ENCODE measurements around the gene TMPO.

TMPO gene

GRCh38 chr12:98578821-98579220 lies 63.4 kb downstream of the TMPO start:
- TF ChIP-seq CTCF (IDR thresholded peaks at IDR 0.05; ENCODE audit: low read depth, low read length, missing control alignments), result no peak
- H3K4me3 ChIP-seq (replicated peaks; ENCODE audit: low read depth, low read length), result no peak overlapping the region
- DNase-seq (ENCODE audit: extremely low read depth, low read depth), result no peak

- no peak for TF ChIP-seq CTCF (IDR thresholded peaks at IDR 0.05; ENCODE audit: low read depth, low read length, missing control alignments)
- DNase-seq (ENCODE audit: extremely low read depth, low read depth), result no peak
- H3K4me3 ChIP-seq (replicated peaks; ENCODE audit: low read depth, low read length), result no peak overlapping the region
Observed at GRCh38 chr12:98579347-98579746, 64.0 kb downstream of the TMPO start.

GRCh38 chr12:98579835-98580234 lies 64.4 kb downstream of the TMPO start:
- TF ChIP-seq CTCF (IDR thresholded peaks at IDR 0.05; ENCODE audit: low read depth, low read length, missing control alignments), result no peak
- no peak overlapping the region for H3K4me3 ChIP-seq (replicated peaks; ENCODE audit: low read depth, low read length)
- DNase-seq (ENCODE audit: extremely low read depth, low read depth), result no peak

- no peak for DNase-seq (ENCODE audit: extremely low read depth, low read depth)
- no peak overlapping the region for H3K4me3 ChIP-seq (replicated peaks; ENCODE audit: low read depth, low read length)
- TF ChIP-seq CTCF (IDR thresholded peaks at IDR 0.05; ENCODE audit: low read depth, low read length, missing control alignments), result no peak
Observed at GRCh38 chr12:98580695-98581094, 65.3 kb downstream of the TMPO start.

- no peak overlapping the region for H3K4me3 ChIP-seq (replicated peaks; ENCODE audit: low read depth, low read length)
- no peak for TF ChIP-seq CTCF (IDR thresholded peaks at IDR 0.05; ENCODE audit: low read depth, low read length, missing control alignments)
- DNase-seq (ENCODE audit: extremely low read depth, low read depth), result no peak
Observed at GRCh38 chr12:98581101-98581500, 65.7 kb downstream of the TMPO start.

- no peak overlapping the region for H3K4me3 ChIP-seq (replicated peaks; ENCODE audit: low read depth, low read length)
- no peak for TF ChIP-seq CTCF (IDR thresholded peaks at IDR 0.05; ENCODE audit: low read depth, low read length, missing control alignments)
- DNase-seq (ENCODE audit: extremely low read depth, low read depth), result no peak
Observed at GRCh38 chr12:98582093-98582492, 66.7 kb downstream of the TMPO start.

- DNase-seq (ENCODE audit: extremely low read depth, low read depth), result no peak
- TF ChIP-seq CTCF (IDR thresholded peaks at IDR 0.05; ENCODE audit: low read depth, low read length, missing control alignments), result no peak
- no peak overlapping the region for H3K4me3 ChIP-seq (replicated peaks; ENCODE audit: low read depth, low read length)
Observed at GRCh38 chr12:98587084-98587483, 71.7 kb downstream of the TMPO start.
